H1 (cell line): Measurements from ENCODE around the gene PLCB2. TPM values are rescaled to one million over a fixed set of nuclear protein-coding genes. Genes with fewer than 3 reads are reported as not detected.

Experiments
- CBX5 ChIP-seq: fragments of 300-800, 300-1000 bp; sonication (generic); IDR thresholded peaks from 2 replicates; pipeline ENCODE4 v1.7.1; 2016; ENCODE audit warnings: antibody characterized with exemption, low read length, low read depth
- CTBP2 ChIP-seq: IDR thresholded peaks from 2 replicates; pipeline ENCODE4 v1.7.0; 2011; ENCODE audit warnings: borderline replicate concordance, mild to moderate bottlenecking, moderate library complexity, mixed read lengths, low read length; ENCODE audit not compliant: insufficient read depth, insufficient read length
- EP300 ChIP-seq, 2 experiments: IDR thresholded peaks; 1 replicate in 1 of 2; 2 replicates in 1 of 2; pipeline ENCODE4 v1.6.1; 2011 to 2012; ENCODE audit warnings: low read depth in 2 of 2, low read length in 2 of 2, mild to moderate bottlenecking in 2 of 2, borderline replicate concordance in 1 of 2, inconsistent platforms in 1 of 2, moderate library complexity in 1 of 2
- FOSL1 ChIP-seq: IDR thresholded peaks from 2 replicates; pipeline ENCODE4 v1.6.1; 2011; ENCODE audit warnings: mild to moderate bottlenecking, low read depth, low read length, moderate library complexity; ENCODE audit not compliant: insufficient read depth
- NRF1 ChIP-seq: IDR thresholded peaks from 2 replicates; pipeline ENCODE4 v1.6.1; 2011; ENCODE audit warnings: mild to moderate bottlenecking, low read depth, low read length, improper control_type of control experiment
- SP2 ChIP-seq: IDR thresholded peaks from 2 replicates; pipeline ENCODE4 v1.6.1; 2012; ENCODE audit warnings: mild to moderate bottlenecking, low read length, inconsistent platforms
- TAF1 ChIP-seq: IDR thresholded peaks from 2 replicates; pipeline ENCODE4 v1.6.1; 2011; ENCODE audit warnings: mild to moderate bottlenecking, low read depth, low read length
- polyA plus RNA-seq, 7 experiments: library from polyadenylated mRNA; depleted of rRNA in 3 of 7; stranded (reverse) in 5 of 7; unstranded in 2 of 7; fragments of >200 nt in 5 of 7; fragments of 200-250 nt in 2 of 7; gene quantifications; 1 replicate in 5 of 7; 2 replicates in 1 of 7; 4 replicates in 1 of 7; pipeline versions ENCODE4 v1.2.1 to v1.2.3, GENCODE V29; 2011 to 2013; ENCODE audit warnings: missing spikeins in 2 of 7, mixed read lengths in 2 of 7
- total RNA-seq: library from RNA; stranded (reverse); fragmentation: NEBNext Ultra II Directional; extraction: Animal tissue kit (Norgen Biotek cat#: 25700); gene quantifications from 2 replicates; pipeline ENCODE4 v1.2.1, GENCODE V29; 2021

PLCB2 gene
- total and polyA plus RNA-seq, 2 of the 8 experiments (the other 6 are each of a cell fraction or from before 2014, with no cell fraction given): 7.2 to 8.4 TPM

DNA sequence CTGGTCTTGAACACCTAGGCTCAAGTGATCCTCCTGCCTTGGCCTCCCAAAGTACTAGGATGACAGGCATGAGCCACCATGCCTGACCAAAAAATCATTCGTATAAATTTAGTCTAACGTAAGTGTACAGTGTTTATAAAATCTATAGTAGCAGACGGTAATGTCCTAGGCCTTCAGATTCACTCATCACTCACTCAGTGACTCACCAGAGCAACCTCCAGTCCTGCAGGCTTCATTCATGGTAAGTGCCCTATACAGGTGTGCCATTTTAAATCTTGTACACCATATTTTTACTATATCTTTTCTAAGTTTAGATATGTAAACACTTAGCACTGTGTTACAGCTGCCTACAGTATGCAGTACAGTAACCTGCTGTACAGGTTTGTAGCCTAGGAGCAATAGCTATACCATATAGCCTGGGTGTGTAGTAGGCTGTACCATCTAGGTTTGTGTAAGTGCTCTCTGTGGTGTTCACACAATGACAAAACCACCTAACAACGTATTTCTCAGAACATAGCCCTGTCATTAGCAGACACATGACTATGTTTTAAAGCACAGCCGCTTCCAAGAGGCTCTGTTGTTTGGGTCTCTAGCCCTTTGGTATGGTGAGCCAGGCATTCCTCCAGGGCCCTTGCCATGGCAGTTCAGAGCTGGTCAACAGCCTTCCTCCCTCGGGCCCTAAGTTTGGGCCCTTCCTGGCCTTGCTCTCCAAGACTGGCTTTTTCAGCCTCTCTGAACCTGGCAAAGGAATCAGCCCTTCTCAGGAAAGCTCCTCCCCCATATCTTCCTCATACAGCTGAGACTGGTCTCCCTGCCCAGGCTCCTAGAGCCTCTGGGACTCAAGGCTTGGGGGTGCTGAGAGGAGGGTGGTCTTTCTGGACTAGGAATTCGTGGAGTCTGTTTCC, 34.9 kb upstream of the PLCB2 start (continued):
- TF ChIP-seq EP300 (IDR thresholded peaks at IDR 0.05; ENCODE audit: borderline replicate concordance in 1 of 2, low read depth in 2 of 2, low read length in 2 of 2) (no peak), CBX5 (no peak), TAF1 (no peak), FOSL1 (no peak), NRF1 (no peak), SP2 (no peak), CTBP2 (no peak)
- TF ChIP-seq, all 59 proteins: peak for 0
